NCI-H2196 treated with DMSO at 0.1 percent for 48 hours (cell line): ENCODE data around the gene RNF41.

Experiments
- DNase-seq: peaks from one replicate; lab custom pipeline; 2025; ENCODE audit not compliant: unreplicated experiment; lab: John Stamatoyannopoulos, UW

The RNF41 gene

DNA sequence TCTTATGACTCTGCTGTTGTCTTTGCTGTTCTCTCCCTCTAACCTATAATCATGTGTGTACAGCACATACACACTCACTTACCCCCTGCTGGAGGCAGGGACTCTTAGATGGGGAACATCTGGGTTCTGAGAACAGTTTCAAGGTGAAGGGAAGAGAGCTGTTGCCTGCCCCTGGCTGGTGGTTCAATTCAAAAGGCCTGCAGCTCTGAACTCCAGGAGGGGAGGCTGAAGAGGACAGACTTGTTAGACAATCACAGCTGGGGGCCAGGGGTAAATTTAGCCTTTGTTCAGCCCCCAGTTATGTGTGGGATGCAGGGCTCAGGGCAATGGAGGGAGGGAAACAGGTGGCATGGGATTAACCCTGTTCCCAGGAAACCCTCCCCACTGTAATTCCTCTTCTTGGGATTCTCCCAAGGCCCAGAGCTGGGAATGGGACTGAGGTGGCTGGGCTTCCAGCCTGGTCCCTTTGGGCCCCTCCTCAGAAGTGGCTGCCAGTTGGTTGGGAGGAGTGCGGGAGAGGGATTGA lies 67.4 kb downstream of the RNF41 start:
- DNase-seq: no peak

GRCh38 chr12:56153678-56154065 lies 68.0 kb downstream of the RNF41 start:
- no peak for DNase-seq

- DNase-seq: no peak
These were observed 68.7 kb downstream of the RNF41 start for GRCh38 chr12:56152756-56153677.
